Activated T-cell treated with anti-CD3 and anti-CD28 coated beads, Interleukin-2, amount 50 U/mL, for 1 hour (primary cell): ENCODE measurements around the gene FCRLA.

Experiments
- DNase-seq: peaks from one replicate; pipeline ENCODE4 v3.0.0-alpha.2; 2020

FCRLA gene

DNA sequence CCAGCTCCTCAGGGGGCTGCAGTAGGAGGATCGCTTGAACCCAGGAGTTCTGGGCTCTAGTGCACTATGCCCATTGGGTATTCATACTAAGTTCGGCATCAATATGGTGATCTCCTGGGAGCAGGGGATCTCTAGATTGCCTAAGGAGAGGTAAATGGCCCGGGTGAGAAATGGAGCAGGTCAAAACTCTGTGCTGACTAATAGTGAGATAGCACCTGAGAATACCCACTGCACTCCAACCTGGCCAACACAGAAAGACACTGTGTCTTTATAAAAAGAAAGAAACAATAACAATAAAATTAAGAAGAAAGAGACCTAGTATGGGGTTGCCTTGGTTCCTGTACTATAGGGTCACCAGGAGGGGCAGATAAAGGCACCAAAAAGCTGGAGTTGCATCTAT, 28.8 kb downstream of the FCRLA start:
- no peak for DNase-seq

DNA sequence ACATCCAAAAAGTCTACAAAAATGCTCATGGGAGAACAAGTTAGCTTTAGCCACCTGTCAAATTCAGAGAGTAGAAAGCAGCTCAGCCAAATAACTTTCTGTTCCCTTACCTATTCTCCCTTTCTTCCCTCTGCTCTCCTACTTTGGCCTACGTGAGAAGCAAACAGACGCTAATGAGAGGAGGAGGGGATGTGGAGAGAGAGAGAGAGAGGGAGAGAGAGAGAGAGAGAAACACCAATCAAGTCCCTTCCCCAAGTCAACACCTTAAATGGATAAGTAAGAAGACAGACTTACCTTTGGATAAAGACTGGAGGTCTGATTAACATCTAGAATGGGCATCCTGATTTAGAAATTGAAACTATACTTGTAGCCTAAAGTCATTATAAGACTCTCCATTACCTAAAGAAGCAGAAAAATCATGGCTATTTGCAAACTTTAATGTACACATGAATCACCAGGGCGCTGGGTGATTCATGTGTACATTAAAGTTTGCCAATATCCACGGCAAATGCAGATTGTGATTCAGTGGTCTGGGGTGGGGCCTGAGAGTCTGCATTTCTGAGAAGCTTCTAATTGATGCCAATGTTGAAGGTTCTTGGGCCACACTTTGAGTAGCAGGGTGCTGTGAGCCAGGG, 29.4 kb downstream of the FCRLA start:
- DNase-seq: no peak

DNA sequence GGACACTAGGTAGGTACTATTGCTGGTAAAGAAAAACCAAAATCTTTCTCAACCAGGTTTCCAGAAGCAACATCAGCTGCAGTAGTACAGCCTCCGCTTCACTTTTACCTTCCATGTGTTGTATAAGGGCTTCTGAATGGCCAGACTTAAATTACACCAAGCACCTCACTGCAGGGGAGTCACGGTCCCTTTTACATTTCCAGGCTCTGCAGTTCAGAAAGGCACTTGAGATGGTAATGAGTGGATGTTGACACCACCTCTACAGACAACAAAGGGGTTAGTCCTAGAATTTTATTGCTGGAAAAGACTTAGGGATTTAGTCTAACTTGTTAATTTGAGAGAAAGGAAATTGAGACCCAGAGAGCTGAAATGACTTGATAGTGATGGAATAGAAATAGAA, 30.6 kb downstream of the FCRLA start:
- DNase-seq: no peak

GRCh38 chr1:161738627-161739287, 31.7 kb downstream of the FCRLA start:
- DNase-seq: peak; percentile 50

DNA sequence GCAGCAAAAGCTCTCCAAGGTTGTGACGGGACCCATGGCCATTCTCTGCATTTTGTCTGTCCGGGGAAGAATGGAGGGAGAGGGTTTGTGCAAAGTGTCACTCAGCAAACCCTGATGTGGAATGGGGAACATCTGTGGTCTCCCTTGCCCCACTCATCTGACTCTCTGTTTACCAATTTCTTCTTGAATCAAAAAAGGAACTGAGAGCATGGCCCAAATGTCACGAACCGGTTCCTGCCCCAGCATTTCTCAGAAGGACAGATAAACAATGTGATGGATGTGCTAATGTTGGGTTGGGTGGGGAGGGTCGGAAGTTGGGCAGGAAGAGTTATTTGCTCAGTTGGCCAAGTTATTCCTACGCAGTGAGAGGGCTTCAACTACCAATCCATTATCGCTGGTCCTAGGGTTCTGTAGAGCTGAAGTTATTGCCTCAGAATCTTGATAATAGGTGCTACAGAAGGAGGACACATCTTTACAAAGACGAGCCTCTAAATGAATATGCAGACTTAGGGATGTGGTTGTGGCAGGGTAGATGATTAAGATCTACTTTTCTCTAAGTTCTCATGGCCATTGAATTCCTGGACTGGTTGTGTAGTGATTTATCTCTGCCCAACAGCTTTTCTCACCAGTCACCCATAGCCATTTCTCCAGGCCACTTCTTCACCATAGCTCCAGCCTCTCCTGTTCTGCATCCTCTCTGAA, 33.0 kb downstream of the FCRLA start:
- DNase-seq: no peak

- no peak for DNase-seq
Observed at GRCh38 chr1:161740921-161741320, 33.9 kb downstream of the FCRLA start.

DNA sequence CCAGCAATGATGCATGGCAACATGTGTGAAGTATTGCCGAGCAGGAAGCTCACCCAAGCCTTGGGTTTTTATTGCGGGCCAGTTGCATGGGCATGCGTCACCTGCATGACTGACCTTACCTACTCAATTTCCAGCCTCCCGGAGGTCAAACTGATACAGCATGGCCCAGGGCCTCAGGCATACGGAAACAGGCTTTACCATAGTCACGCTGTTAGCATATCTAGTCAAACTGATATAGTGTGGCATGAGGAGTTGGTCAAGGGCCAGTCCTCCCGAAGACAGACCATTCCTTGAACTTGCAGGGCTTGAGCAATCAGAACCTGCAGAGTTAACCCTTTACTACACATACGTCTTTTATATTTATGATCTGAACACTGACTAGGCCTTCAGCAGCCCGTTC, 36.2 kb downstream of the FCRLA start:
- no peak for DNase-seq

DNA sequence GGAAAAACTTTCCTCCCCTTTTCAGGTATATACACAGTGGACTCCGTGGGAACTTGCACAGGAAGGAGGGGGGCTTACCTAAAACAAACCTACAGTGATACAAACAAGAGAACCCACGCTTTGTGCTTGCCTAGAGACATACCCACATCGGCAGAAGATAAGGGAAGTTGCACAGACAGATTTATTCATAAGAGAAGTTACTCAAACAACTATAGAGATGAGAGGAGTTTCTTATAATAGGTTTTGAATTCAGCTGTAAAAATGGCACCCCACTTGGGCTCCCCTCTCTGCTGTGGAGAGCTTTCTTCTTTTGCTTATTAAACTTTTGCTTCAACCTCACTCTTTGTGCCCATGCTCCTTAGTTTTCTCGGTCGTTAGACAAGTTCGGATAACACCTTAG, 40.8 kb downstream of the FCRLA start:
- DNase-seq: no peak

GRCh38 chr1:161749509-161750407, 42.7 kb downstream of the FCRLA start, which contains the start of gene DUSP12:
DUSP12 (plus strand) TSS chr1:161749786; CDS start chr1:161749802, 16 bp downstream.
- DNase-seq: peak; percentile 84

GRCh38 chr1:161763522-161764098, 56.6 kb downstream of the FCRLA start:
- peak; percentile 38 for DNase-seq
